GM12801 (cell line): Measurements from ENCODE around the gene KDM1A.

Experiments
- CTCF ChIP-seq: IDR thresholded peaks from one replicate; pipeline ENCODE4 v1.5.1; 2011; ENCODE audit warnings: control low read depth; ENCODE audit not compliant: insufficient read length; ENCODE audit errors: extremely low read depth

Gene KDM1A

DNA sequence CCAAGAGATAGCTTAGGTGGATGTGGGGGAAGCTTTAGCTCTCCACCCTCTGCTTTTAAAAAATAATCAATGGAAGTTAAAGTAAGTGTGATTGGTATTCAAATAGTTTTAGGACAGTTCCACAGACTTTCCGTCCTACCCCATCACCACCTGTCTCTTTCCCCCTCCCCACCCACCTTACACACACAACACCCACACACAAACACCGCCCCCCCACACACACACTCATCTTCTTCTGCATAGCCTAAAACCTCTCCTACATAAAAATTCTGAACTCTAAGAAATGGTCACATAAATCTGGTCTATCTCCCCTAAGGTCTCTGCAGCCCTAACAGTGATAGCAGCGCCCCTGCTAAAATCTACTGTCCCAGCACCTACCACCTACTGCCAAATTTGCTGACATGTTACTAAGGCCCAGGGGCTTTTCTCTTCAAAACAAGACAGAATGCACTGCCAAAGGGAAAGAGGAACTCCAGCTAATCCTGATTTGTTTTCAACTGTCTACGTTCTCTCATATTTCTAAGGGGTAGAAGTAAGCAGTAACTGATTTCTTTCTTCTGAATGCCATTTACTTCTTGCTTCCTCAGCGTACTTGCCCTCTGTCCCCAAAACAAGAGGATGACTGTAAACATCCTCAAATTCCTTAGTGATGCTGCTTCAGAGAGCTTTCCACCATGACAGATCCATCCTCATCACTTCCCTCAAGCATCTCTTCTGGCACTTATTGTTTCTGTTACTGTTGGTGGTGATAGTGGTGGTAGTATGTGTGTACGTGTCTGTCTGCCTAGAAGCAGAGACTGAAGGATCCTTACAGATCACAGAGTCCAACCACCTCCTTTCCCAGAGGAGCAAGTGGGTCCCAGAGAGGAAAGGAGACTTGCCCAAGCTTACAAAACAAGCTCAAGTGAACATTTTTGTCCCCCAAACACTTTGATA lies 92.6 kb downstream of the KDM1A start:
- TF ChIP-seq CTCF, result no peak

DNA sequence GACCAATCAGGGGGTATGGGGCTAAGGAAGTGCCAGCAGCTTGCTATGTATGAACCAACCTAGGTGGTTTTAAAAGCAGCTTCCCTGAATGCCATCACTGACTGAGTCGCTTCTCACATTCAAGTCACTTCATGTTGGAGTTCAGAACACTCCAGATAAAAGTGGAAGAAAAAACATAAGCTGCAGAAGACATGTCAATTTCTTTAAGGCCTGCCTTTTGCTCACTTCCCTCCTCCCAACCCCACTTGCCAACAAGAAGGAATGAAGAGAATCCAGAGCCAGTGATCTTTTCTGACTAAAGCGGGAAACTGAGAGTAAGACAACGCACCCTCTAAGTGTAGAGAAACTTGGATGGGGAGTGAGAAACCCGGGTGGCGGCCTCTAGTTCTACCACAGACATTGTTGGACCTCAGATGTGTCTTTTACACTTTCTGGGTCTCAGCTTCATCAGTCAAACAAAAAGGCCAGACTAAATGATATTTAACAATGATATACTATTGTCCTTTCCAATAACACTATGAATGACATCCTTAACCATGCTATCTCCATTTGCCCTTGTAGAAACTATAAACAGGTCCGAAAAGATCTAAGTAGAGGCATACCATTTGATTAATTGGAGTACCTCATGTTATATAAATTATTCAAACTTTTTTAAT lies 95.3 kb downstream of the KDM1A start:
- no peak for TF ChIP-seq CTCF

GRCh38 chr1:23116216-23116836 lies 97.1 kb downstream of the KDM1A start:
- no peak for TF ChIP-seq CTCF

- no peak for TF ChIP-seq CTCF
Observed at GRCh38 chr1:23116921-23117699, 97.8 kb downstream of the KDM1A start.

DNA sequence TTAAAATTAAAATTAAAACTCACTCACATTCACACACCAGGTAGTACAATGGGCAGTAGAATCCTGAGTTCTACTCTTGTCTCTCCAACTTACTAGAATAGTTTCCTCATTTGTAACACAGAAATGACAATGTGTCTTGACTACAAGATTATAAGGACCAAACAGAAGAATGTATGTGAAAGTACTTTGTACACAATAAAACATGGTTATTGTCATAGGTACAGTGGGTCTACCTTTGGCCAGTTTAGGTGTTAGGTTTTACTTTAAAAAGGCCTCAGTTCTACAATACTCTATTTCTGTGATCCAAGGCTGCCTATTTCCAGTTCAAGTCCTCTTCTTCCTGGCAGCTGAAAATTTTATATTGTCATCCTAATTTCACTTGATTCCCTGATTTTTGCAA lies 99.1 kb downstream of the KDM1A start:
- TF ChIP-seq CTCF, result no peak

GRCh38 chr1:23118957-23119792 lies 99.9 kb downstream of the KDM1A start:
- no peak for TF ChIP-seq CTCF
